Stimulated activated CD4-positive, alpha-beta T cell treated with anti-CD3 and anti-CD28 coated beads, TNF-alpha, amount 100 ng/mL, for 24 hours (primary cell): ENCODE data around the gene ROGDI.

Source experiments
- DNase-seq, 3 experiments: peaks; one replicate each; pipeline ENCODE4 v3.0.0-alpha.2; 2020; ENCODE audit warnings: low read depth in 3 of 3

The ROGDI gene

GRCh38 chr16:4766875-4767628 lies 35.4 kb downstream of the ROGDI start, which contains the start of gene ZNF500:
ZNF500 (minus strand) TSS chr16:4767162; CDS start chr16:4765978, 1,184 bp downstream.
- peak; percentile 96 to 98 (median 96) for DNase-seq

- DNase-seq, result no peak
These were observed 36.6 kb downstream of the ROGDI start for GRCh38 chr16:4765511-4766474.

GRCh38 chr16:4763791-4764190 lies 38.6 kb downstream of the ROGDI start:
- no peak for DNase-seq

GRCh38 chr16:4762205-4762604 lies 40.2 kb downstream of the ROGDI start:
- no peak for DNase-seq

- no peak for DNase-seq
These were observed 42.1 kb downstream of the ROGDI start for GRCh38 chr16:4760221-4760910.

GRCh38 chr16:4755687-4756086 lies 46.7 kb downstream of the ROGDI start:
- no peak for DNase-seq

- no peak for DNase-seq
These were observed 47.6 kb downstream of the ROGDI start for GRCh38 chr16:4754865-4755264.

GRCh38 chr16:4753227-4753626 lies 49.2 kb downstream of the ROGDI start:
- no peak for DNase-seq

GRCh38 chr16:4752351-4753100 lies 49.9 kb downstream of the ROGDI start:
- no peak for DNase-seq

GRCh38 chr16:4750896-4751295 lies 51.5 kb downstream of the ROGDI start:
- no peak for DNase-seq

- no peak for DNase-seq
These were observed 52.7 kb downstream of the ROGDI start for GRCh38 chr16:4749700-4750257.

GRCh38 chr16:4748682-4749411 lies 53.6 kb downstream of the ROGDI start:
- no peak for DNase-seq

GRCh38 chr16:4747906-4748681 lies 54.3 kb downstream of the ROGDI start:
- no peak for DNase-seq

GRCh38 chr16:4746991-4747574 lies 55.4 kb downstream of the ROGDI start:
- no peak for DNase-seq
